HG02763 (cell line): ENCODE data around the gene TCF15.
"Not testable (repeated sequence)": the region's sequence is repeated elsewhere in the genome, so short reads cannot be mapped to it uniquely, and the experiment has no call there.

Experiments
- ATAC-seq: cut with Tn5 transposase; IDR thresholded peaks from one replicate; pipeline ENCODE4 v1.9.1; 2021; ENCODE audit warnings: mild to moderate bottlenecking, moderate library complexity; ENCODE audit not compliant: unreplicated experiment

The TCF15 gene

GRCh38 chr20:584161-584970, 25.7 kb downstream of the TCF15 start:
- no peak for ATAC-seq

DNA sequence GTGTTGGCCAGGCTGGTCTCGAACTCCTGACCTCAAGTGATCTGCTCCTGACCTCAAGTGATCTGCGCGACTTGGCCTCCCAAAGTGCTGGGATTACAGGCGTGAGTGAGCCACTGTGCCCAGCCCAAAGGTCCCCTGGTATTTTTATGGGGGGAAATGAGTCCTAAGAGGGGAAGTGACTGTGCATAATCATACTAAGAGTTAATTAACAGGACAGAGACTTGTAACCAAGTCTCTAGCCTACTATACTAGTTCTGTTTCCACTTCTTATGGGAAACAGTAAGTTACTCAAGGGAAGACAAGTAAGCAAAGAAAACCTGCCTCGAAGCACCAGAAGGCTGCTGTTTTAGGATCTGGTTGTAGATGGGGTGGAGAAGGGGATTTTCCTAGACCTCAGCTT, 27.9 kb downstream of the TCF15 start:
- ATAC-seq = no peak

DNA sequence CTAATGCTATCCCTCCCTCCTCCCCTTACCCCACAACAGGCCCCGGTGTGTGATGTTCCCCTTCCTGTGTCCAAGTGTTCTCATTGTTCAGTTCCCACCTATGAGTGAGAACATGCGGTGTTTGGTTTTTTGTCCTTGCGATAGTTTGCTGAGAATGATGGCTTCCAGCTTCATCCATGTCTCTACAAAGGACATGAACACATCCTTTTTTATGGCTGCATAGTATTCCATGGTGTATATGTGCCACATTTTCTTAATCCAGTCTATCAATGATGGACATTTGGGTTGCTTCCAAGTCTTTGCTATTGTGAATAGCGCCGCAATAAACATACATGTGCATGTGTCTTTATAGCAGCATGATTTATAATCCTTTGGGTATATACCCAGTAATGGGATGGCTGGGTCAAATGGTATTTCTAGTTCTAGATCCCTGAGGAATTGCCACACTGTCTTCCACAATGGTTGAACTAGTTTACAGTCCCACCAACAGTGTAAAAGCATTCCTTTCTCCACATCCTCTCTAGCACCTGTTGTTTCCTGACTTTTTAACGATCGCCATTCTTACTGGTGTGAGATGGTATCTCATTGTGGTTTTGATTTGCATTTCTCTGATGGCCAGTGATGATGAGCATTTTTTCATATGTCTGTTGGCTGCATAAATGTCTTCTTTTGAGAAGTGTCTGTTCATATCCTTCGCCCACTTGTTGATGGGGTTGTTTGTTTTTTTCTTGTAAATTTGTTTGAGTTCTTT, 31.0 kb downstream of the TCF15 start:
- ATAC-seq = not testable (repeated sequence)

- ATAC-seq = no peak
Observed at GRCh38 chr20:577167-577791, 32.8 kb downstream of the TCF15 start.

DNA sequence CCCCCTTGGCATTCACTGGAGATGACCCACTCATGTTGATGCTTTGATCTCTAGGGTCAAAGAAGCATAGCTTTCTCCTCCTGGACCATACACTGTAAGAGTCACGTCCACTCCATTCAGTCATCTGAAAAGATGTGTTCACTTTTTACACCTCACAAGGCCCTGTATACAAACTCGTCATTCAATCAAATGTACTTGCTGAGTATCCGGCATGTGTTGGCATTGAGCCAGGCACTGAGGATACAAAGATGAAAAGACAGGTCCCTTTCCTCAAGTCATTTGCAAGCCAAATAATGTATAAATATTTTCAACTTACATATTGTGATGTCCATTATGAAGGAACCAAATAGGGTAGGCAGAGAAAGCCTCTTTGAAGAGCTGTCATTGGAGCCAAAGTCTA, 34.0 kb downstream of the TCF15 start:
- no peak for ATAC-seq

GRCh38 chr20:575230-575629, 34.9 kb downstream of the TCF15 start:
- ATAC-seq = no peak

- no peak for ATAC-seq
Observed at GRCh38 chr20:574297-574942, 35.7 kb downstream of the TCF15 start.

DNA sequence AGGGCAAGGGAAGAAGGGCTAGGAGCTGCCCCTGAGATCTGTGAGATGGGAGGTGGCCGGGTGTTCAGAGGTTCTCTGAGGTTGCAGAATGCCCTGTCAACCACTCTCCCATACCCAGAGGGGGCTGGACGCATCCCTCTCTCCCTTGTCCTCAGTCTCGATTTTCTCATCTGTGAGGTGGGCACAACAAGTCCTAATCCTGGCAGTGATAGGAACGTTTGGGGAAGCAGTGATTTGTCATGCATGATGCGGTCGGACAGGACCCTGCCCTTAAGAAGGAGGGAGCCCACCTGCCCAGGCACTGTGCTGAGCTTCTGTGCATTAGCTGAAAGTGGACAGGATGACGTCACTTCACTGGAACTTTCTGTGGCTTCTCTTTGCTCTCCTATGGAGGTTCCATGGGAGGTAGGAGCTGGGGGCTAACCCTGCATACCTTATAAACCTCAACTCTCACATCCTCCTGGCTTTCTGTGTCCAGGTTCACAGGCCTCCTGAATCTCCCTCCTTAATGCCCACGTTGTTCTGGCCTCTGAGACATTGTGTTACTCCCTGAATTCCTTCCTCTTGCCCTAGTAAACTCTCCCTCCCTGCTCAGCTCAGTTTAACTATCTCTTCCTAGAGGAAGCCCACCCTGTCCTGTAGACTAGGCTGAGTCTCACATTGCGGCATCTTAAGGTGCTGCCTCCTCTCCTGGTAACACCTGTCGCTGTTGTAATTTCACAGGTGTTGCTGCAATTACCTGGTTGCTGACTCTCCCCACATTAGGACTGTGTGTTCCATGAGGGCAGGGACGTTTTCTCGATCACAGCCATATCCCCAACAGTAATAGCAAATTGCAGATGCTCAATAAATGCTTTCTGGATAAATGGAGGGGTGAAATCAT, 36.5 kb downstream of the TCF15 start:
- ATAC-seq = no peak

- ATAC-seq = no peak
Observed at GRCh38 chr20:572727-573126, 37.4 kb downstream of the TCF15 start.

GRCh38 chr20:571754-572441, 38.2 kb downstream of the TCF15 start:
- ATAC-seq = no peak

DNA sequence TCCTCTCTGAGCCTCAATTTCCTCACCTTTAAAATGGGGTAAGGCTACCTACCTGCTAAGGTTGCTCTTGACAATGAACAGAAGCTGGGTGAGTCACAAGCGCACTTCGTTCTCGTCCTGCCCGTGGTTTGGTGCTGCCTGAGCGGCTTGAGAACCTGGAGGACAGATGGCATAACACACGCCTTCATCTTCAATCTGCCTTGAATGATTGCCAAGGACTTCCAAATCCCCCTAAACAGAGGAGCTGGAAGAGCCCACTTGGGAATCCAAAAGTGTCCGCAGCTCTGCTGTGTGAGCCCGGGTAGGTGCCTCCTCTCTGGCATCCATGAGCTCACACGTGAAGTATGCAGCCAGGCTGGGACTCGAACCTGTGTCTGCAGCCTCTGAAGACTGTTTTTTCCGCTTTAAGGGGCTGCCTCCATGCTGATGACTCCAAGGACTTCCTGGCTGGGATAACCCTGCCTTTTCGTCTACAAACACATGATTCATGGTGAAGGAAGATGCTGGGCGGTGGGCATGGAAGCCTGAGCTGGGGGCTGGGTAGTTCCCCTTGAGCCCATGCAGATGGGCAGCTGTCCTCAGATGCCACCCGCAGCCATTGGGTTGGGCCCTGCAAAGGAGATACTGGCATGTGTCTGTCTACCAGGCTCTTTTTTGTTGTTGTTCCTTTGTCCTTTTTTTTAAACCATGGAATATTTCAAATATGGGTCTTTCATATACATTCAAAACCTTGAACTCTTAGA, 41.3 kb downstream of the TCF15 start:
- no peak for ATAC-seq

GRCh38 chr20:568097-568652, 41.9 kb downstream of the TCF15 start:
- no peak for ATAC-seq

DNA sequence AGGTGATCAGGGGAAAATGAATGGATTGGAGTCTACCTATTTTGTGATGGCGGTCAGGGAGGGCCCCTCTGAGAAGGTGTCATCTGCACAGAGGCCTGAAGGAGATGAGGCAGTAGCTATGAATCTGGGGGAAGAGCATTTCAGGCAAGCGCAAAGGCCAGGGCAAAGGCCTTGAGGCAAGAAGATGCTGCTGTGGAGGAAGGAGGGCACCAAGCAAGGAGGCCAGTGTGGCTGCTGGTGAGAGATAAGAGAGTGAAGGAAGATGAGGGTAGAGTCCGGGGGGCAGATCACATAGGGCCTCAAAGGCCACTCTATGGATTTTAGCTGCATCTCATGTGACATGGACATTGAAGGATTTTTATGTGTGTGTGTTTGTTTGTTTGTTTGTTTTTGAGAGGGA, 45.9 kb downstream of the TCF15 start:
- ATAC-seq = no peak

GRCh38 chr20:563187-563586, 46.9 kb downstream of the TCF15 start:
- ATAC-seq = no peak

- ATAC-seq = no peak
Observed at GRCh38 chr20:562232-562897, 47.7 kb downstream of the TCF15 start.

- no peak for ATAC-seq
Observed at GRCh38 chr20:561437-562231, 48.5 kb downstream of the TCF15 start.

GRCh38 chr20:560680-561079, 49.4 kb downstream of the TCF15 start:
- ATAC-seq = no peak
